Fibroblast of peridontal ligament (primary cell): Measurements from ENCODE around the gene EIF3J.
"Not testable (repeated sequence)": the region's sequence is repeated elsewhere in the genome, so short reads cannot be mapped to it uniquely, and the experiment has no call there.

Source experiments
- DNase-seq: peaks from one replicate; pipeline ENCODE4 v3.0.0-alpha.2; 2010; ENCODE audit errors: extremely low read depth

Gene EIF3J

DNA sequence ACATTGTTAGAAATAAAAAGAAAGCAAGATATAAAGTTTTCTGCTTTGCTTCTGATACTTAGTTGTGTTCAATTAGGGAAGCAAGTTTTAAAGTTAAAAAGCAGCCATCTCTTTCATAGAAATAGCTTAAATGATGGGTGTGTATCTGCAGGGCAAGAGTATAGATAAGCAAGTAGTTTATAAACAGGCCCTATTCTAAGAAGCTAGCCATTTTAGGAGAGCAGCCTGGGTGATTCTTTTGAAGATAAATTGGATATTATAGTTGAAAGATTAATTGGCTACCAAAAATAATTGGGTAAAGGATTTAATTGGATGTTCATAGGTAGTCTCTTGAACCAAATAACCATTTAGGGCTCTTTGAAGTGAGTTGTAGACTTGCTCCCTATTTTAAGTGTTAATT lies 5.6 kb downstream of the EIF3J start:
- DNase-seq: no peak

DNA sequence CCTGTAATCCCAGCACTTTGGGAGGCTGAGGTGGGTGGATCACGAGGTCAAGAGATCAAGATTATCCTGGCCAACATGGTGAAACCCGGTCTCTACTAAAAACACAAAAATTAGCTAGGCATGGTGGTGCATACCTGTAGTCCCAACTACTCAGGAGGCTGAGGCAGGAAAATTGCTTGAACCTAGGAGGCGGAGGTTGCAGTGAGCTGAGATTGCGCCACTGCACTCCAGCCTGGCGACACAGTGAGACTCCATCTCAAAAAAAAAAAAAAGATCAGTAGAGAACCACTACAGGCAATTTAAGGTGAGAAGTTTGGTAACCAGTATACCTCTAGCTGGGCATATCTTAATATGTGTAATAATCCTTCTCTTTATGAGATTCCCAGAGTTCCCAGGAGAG lies 7.8 kb downstream of the EIF3J start:
- not testable (repeated sequence) for DNase-seq

DNA sequence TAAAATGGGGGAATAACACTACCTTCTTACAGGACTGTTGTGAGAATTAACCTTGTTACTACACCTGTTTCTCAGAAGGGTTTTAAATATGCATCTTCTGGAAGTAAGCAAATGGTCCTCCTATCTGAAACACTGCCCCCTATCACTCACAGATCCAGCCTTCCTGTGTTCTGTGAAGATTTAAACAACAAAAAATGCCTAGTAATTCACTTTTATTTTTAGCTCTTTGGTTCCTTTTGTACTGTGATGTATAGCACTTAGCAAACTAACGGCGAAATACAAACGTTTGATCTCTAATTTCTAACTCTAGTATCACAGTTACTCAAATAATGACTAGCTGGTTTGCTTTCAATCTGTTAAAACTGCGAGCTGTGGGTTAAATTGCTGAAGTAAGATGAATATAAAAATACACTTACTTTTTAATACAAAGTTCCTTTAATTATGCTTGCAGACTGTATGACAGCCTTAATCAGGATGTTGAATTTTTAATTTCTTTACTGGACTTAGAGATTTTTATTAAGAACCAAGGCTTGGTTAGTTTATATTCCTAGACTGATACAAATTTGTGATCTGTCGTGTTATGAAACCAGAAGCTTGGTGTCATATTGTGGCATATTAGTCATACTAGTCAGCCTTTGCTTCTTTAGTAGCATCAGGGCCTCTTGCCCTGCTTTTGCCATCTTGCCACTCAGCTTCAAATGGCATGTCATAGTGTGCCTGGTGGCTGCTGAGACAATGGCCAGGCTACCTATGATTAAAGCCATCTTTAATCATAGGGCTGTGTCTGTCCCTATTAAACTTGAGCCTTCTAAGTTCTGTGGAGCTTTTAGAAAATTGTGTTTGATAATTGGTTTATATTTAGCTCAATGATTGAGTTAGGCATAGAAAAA lies 9.2 kb downstream of the EIF3J start:
- peak; percentile 50 for DNase-seq

DNA sequence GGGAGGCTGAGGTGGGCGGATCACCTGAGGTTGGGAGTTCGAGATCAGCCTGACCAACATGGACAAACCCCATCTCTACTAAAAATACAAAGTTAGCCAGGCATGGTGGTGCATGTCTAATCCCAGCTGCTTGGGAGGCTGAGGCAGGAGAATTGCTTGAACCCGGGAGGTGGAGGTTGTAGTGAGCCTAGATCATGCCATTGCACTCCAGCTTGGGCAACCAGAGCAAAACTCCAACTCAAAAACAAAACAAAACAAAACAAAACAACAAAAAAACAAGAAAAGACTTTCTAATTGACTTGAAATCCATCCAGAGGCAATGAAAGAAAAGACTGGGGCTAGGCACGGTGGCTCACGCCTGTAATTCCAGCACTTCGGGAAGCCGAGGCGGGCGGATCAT lies 12.2 kb downstream of the EIF3J start:
- not testable (repeated sequence) for DNase-seq

DNA sequence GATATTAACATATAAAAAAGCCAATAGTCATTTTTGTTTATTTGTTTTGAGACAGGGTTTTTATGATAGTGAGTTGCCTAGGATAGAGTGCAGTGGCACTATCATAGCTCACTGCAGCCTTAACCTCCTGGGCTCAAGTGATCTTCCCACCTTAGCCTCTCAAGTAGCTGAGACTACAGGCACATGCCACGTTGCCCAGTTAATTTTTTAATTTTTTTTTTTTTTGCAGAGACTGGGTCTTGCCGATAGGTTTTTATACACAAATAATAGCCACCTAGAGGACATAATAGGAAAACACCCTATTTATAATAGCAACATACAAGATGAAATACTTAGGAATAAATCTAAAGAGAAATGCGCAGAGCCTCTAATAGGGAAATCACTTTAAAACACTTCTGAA lies 13.3 kb downstream of the EIF3J start:
- peak; percentile 57 for DNase-seq

- DNase-seq: no peak
These were observed 13.8 kb downstream of the EIF3J start for GRCh38 chr15:44550734-44551133.

- no peak for DNase-seq
These were observed 18.2 kb downstream of the EIF3J start for GRCh38 chr15:44554934-44555723.

- not testable (repeated sequence) for DNase-seq
These were observed 24.0 kb downstream of the EIF3J start for GRCh38 chr15:44560926-44561325.

- no peak for DNase-seq
These were observed 28.6 kb downstream of the EIF3J start for GRCh38 chr15:44565387-44566154.

DNA sequence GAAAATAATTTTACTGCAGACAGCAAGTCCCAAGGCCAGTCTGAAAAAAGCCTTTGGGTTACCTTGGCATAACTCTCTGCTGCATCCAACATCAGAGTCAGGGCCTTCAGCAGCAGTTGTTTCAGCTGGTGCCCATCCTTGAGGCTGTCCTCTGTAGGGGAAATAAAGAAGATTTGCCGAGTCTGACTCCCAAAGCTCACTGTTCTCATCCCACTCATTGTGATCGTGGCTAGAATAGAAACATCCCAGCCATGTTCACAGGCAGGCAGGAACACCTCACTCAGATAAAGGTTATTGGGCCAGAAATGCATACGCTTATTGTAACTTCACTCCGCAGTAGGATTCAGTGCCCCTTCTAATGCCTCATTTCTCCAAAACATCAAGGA lies 29.2 kb downstream of the EIF3J start:
- no peak for DNase-seq

- DNase-seq: no peak
These were observed 31.4 kb downstream of the EIF3J start for GRCh38 chr15:44568338-44568737.

GRCh38 chr15:44569316-44569715 lies 32.4 kb downstream of the EIF3J start:
- no peak for DNase-seq

GRCh38 chr15:44570361-44570760 lies 33.4 kb downstream of the EIF3J start:
- no peak for DNase-seq

DNA sequence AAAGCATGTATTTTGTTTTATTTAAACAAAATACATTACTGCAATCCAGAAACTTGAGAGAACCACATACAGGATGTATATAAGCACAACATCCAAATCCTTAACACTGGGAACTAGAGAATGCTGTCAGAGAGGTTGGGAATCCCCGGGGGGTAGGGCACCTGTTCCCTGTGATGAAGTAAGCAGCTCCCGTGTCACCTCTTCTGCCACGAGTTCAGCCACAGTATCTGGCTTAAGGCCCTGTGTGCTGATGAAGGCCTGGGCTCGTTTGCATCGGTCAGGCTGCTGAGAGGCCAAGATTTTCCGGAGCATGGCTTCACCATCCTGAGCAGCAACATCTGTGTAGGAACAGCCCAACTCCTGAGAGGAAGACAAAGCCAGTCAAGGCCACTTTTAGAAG lies 36.4 kb downstream of the EIF3J start:
- DNase-seq: no peak

- DNase-seq: no peak
These were observed 37.8 kb downstream of the EIF3J start for GRCh38 chr15:44574734-44575133.

DNA sequence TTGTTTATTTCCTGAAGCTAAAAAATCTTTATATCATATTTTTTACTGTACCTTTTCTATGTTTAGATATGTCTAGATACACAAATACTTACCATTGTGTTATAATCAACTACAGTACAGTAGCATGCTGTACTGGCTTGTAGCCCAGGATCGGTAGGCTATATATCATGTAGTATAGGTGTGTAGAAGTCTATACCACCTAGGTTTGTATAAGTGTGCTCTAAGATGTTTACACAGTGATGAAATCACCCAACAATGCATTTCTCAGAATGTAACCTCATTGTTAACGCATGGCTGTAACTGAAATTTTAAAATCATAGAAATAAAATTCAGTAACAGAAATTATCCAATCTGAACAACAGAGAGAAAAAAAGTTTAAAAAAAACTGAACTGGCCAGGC lies 43.2 kb downstream of the EIF3J start:
- DNase-seq: no peak

- DNase-seq: peak; percentile 8
These were observed 47.3 kb downstream of the EIF3J start for GRCh38 chr15:44584162-44584749.

GRCh38 chr15:44585633-44586032 lies 48.7 kb downstream of the EIF3J start:
- no peak for DNase-seq

DNA sequence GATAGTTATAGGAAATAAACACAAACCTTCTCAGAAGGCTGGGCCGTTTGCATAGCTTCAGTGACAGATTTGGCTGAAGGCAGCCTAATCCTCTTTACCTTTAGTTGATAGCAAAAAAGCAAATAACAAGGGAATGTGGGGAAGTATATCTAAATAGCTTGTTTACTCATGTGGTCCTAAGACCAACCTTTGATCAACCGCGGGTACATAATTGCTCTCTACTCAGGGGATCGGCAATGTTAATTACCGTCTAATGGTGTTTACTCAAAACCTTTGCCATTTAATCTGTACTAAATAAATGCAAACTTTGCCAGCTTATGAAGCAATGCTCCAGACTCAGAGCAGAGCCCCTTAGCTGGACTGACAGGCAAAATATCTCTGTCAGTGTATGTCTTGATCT lies 51.6 kb downstream of the EIF3J start:
- no peak for DNase-seq

GRCh38 chr15:44591326-44591725 lies 54.4 kb downstream of the EIF3J start:
- no peak for DNase-seq

DNA sequence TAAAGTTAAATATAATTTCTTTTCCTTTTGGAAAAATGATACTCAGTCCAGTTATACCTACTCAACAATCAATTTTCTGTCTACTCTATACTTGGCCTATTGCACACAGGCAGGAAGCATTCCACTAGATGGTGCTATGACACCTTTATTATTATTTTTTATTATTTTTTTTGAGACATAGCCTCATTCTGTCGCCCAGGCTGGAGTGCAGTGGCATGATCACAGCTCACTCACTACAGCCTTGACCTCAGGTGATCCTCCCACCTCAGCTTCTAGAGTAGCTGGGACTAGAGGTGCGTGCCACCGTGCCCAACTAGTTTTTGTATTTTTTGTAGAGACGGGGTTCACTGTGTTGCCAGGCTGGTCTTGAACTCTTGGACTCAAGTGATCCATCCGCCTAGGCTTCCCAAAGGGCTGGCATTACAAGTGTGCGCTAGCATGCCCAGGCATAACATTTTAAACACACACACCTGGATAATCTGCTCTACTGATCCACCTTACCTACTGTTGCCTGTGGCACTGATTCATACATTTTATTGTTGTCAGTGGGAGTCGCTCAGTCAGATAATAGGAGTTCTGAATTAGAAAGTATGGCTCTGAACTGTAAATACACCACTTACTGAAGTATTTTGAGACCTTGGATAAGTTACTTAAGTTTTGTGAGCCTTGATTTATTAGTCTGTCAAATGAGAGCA lies 56.2 kb downstream of the EIF3J start:
- peak; percentile 25 for DNase-seq
